ENCODE results near the gene ENTR1. TPM values are rescaled to one million over a fixed set of nuclear protein-coding genes. Genes with fewer than 3 reads are reported as not detected.

Gene ENTR1
- total and polyA plus RNA-seq, 2 of the 13 experiments (the other 11 are each of a cell fraction or from before 2014, with no cell fraction given), result 70.1 to 76.4 TPM

- TF ChIP-seq ZNF446 (CRISPR knock-in tag; IDR thresholded peaks at IDR 0.05) (0 out of 2 replicates have a peak, but pooled peaks have one; percentile 41), ZBTB20 (CRISPR knock-in tag; IDR thresholded peaks at IDR 0.05; ENCODE audit: borderline replicate concordance, low read depth) (no peak; the same call in 1 of the 2 replicates), ZFY (CRISPR knock-in tag; IDR thresholded peaks at IDR 0.05) (peak; percentile 77), ZNF574 (CRISPR knock-in tag; IDR thresholded peaks at IDR 0.05) (peak; percentile 97), ZMAT5 (CRISPR knock-in tag; IDR thresholded peaks at IDR 0.05; ENCODE audit: borderline replicate concordance, low read depth) (no peak), HNRNPL (IDR thresholded peaks at IDR 0.05; ENCODE audit: low read depth, low read length) (no peak), ELF3 (CRISPR knock-in tag; IDR thresholded peaks at IDR 0.05) (0 out of 2 replicates have a peak, but pooled peaks have one; percentile 12), ZNF34 (CRISPR knock-in tag; IDR thresholded peaks at IDR 0.05; ENCODE audit: borderline replicate concordance) (no peak), MBD4 (IDR thresholded peaks at IDR 0.05; ENCODE audit: borderline replicate concordance, low read length) (no peak), KIAA2018 (CRISPR knock-in tag; IDR thresholded peaks at IDR 0.05; ENCODE audit: borderline replicate concordance) (no peak), ZBTB21 (CRISPR knock-in tag; IDR thresholded peaks at IDR 0.05) (no peak), NCOA2 (CRISPR knock-in tag; IDR thresholded peaks at IDR 0.05) (no peak), TOPORS (CRISPR knock-in tag; IDR thresholded peaks at IDR 0.05) (peak; percentile 79; the same call in 1 of the 2 replicates), GATAD1 (CRISPR knock-in tag; IDR thresholded peaks at IDR 0.05) (peak; percentile 89)
- TF ChIP-seq, protein P1, sequence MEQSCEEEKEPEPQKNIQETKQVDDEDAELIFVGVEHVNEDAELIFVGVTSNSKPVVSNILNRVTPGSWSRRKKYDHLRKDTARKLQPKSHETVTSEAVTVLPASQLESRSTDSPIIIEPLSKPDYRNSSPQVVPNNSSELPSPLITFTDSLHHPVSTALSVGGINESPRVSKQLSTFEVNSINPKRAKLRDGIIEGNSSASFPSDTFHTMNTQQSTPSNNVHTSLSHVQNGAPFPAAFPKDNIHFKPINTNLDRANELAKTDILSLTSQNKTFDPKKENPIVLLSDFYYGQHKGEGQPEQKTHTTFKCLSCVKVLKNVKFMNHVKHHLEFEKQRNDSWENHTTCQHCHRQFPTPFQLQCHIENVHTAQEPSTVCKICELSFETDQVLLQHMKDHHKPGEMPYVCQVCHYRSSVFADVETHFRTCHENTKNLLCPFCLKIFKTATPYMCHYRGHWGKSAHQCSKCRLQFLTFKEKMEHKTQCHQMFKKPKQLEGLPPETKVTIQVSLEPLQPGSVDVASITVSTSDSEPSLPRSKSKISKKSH (CRISPR knock-in tag; IDR thresholded peaks at IDR 0.05; ENCODE audit: borderline replicate concordance), result no peak; the same call in 1 of the 2 replicates
Observed at GRCh38 chr9:136400038-136400834, 10.2 kb downstream of the ENTR1 start, which contains the start of gene SNAPC4 (continued).

Data from HepG2 (cell line).